ENCODE data around the gene ADIPOR2.

GRCh38 chr12:1707051-1707450, 16.2 kb downstream of the ADIPOR2 start:
- TF ChIP-seq POLR2A (IDR thresholded peaks at IDR 0.05) = no peak
- TF ChIP-seq, protein P1, sequence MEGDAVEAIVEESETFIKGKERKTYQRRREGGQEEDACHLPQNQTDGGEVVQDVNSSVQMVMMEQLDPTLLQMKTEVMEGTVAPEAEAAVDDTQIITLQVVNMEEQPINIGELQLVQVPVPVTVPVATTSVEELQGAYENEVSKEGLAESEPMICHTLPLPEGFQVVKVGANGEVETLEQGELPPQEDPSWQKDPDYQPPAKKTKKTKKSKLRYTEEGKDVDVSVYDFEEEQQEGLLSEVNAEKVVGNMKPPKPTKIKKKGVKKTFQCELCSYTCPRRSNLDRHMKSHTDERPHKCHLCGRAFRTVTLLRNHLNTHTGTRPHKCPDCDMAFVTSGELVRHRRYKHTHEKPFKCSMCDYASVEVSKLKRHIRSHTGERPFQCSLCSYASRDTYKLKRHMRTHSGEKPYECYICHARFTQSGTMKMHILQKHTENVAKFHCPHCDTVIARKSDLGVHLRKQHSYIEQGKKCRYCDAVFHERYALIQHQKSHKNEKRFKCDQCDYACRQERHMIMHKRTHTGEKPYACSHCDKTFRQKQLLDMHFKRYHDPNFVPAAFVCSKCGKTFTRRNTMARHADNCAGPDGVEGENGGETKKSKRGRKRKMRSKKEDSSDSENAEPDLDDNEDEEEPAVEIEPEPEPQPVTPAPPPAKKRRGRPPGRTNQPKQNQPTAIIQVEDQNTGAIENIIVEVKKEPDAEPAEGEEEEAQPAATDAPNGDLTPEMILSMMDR (IDR thresholded peaks at IDR 0.05) = no peak

Measured in stomach (tissue), 4 donors.